Epithelial cell of proximal tubule (primary cell): Measurements from ENCODE around the gene BMP4. TPM values are rescaled to one million over a fixed set of nuclear protein-coding genes. Genes with fewer than 3 reads are reported as not detected.

Source experiments
- DNase-seq: peaks from one replicate; pipeline ENCODE4 v3.0.0-alpha.2; 2011; ENCODE audit warnings: low read depth
- H3K4me3 ChIP-seq: 2 replicates; pipeline ENCODE4 v1.5.1; 2011; ENCODE audit warnings: low read depth, mild to moderate bottlenecking, low read length
- total RNA-seq: library from RNA; depleted of rRNA; stranded (reverse); fragments of >200 nt; gene quantifications from 2 replicates; pipeline ENCODE4 v1.2.3, GENCODE V29; 2015
- TF ChIP-seq, protein P1 (sequence below): conservative IDR thresholded peaks from 2 replicates; pipeline ENCODE4 v1.5.1; 2012; ENCODE audit warnings: low read depth, mild to moderate bottlenecking, low read length

BMP4 gene
- total RNA-seq, 1 donor from 2014 or later, result 1.8 TPM

DNA sequence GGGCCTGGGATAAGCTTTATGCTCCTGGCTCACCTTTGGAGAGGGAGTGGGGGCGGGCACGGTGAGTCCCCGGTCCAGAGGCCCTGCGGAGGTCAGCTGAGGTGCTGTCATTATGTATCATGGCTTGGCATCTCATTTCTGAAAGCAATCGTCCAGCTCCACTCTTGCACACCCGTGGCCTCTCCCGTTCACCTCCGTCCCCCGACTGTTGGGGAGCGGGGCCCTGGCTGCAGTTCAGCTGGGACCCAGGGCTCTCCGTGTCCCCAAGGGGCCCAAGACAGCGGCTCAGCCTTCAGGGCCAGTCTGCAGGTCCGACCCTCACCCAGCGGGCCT is 10.6 kb downstream of the BMP4 start:
- no peak for DNase-seq
- TF ChIP-seq, protein P1, sequence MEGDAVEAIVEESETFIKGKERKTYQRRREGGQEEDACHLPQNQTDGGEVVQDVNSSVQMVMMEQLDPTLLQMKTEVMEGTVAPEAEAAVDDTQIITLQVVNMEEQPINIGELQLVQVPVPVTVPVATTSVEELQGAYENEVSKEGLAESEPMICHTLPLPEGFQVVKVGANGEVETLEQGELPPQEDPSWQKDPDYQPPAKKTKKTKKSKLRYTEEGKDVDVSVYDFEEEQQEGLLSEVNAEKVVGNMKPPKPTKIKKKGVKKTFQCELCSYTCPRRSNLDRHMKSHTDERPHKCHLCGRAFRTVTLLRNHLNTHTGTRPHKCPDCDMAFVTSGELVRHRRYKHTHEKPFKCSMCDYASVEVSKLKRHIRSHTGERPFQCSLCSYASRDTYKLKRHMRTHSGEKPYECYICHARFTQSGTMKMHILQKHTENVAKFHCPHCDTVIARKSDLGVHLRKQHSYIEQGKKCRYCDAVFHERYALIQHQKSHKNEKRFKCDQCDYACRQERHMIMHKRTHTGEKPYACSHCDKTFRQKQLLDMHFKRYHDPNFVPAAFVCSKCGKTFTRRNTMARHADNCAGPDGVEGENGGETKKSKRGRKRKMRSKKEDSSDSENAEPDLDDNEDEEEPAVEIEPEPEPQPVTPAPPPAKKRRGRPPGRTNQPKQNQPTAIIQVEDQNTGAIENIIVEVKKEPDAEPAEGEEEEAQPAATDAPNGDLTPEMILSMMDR, result no peak
- no peak overlapping the region for H3K4me3 ChIP-seq

DNA sequence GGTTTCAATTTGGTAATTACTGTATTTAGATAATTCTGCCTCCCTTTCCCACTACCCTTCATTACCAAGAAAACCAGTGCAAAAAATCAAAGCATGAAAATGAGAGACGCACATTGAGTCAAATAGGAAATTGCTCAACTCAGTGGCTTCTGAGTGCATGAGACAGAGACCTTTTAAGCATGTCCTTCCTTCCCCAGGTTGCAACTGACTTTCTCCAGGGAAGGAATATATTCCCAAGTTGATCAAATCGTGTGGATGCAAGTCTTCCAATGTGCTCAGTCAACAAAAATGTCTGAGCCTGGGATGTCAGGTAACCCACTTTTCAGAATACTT is 12.9 kb downstream of the BMP4 start:
- no peak for DNase-seq
- TF ChIP-seq, protein P1, result no peak
- no peak overlapping the region for H3K4me3 ChIP-seq

DNA sequence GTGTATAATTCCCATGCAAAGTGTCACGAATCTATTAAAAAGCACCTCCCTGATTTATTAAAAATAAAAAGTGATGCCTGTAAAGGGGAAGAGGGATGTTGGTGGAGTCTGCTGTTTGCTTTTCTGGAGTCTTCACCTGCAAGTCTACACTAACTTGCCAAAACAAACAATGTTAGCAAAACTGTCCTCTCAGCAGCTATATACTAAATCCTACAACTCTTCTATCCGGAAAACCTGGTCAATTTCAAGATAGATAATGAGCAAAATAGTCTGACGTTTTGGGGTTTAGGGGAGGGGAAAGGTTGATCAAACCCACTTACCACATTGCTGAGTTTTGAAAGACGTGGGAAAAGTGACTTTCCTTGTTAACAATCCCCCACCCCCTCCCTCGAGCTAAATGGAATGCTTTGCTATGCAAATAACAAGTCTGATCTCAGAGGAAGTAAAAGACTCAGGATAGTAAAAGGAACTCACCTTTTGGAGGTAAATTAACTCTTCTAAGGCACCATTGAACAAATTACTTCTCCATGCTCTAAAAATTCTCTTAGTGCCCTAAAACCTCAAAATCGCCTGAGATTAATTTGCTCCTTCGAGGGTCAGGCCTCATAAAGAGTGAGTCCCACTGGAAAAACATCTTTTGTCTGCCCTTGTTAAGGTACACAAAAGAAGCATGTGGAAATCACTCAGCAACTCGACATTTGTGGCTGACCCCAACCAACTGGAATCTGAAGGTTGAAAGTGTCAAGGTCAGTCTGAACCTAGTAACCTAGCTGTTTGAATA is 13.5 kb downstream of the BMP4 start:
- no peak for DNase-seq
- H3K4me3 ChIP-seq, result no peak overlapping the region
- TF ChIP-seq, protein P1, result no peak

DNA sequence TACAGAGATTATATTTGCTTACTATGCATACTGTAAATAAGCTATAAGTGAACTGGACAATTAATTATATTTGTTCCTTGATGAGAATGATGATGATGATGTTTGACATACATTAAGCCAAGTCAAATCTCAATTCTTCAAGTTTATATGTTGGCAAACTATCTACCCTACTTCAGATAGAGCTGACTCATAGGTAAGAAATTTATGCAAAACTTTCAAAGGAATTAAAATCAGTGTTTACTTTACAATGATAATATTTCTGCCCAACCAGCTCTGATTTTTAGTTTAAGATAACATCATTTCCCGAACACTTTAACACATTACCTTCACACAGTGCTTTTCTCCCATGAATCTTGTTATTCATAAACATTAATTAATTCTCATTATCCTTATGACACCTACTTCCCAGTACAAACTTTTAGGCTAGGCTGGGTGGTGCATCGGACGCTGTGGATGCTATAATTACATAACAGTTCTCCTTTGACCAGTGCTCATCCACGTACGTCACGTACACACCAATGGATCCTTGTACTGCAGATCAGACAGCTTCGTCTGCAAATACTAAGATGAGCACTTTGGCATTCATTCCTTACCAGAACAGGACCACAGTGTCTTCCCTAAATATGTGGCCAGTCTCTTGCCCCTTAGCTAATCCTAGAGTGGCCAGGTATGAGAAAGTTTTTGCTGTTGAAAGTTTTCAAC is 18.3 kb downstream of the BMP4 start:
- TF ChIP-seq, protein P1, result no peak
- H3K4me3 ChIP-seq, result no peak overlapping the region
- DNase-seq, result no peak

DNA sequence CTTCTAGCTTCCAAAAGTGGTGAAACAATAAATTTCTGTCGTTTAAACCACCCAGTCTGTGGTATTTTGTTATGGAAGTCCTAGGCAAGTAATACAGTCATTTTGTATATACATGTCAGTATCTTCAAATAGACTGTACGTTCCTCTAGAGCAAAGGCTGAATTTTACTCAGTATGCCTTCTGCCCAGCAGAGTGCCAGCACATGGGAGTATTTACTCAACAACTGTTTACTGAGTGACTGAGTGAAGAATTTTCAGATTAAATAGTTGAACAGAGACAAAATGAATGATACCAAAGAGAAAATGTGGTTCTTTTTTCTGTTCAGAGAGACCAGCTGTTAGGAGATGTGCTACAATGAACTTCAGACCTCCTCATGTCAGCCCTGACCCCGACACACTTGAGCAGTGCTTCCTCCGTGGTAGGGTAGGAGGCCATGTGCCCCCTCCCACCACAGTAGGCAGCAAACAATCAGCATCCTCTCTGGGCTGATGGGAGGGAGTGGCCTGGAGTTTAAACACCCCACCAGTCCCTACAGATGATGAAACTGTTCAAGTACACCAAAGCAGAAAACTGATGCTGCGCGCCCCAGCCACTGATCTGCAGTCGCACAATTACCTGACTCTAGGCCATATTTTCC is 21.7 kb downstream of the BMP4 start:
- TF ChIP-seq, protein P1, result no peak
- DNase-seq, result no peak

DNA sequence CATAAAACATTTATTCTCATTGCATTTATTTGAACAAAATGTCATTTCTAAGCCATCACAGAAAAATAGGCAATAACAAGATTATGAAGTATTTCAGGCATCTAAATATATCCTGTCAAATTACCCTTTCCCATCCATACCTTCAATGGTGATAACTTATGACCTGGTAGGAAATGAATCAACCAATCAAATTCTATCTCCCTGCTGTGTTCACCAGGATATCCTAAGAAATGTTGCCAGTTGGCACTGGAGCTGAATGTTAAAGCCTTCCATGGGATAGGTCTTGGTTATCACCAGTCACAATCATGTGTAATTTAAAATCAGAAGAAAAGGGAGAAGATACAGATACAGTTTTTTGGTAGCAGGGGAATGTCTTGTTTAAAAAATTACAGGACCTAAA is 23.7 kb downstream of the BMP4 start:
- TF ChIP-seq, protein P1, result no peak
- DNase-seq, result no peak
- no peak overlapping the region for H3K4me3 ChIP-seq

More for the DNA sequence above, 21.7 kb downstream of the BMP4 start:
- no peak overlapping the region for H3K4me3 ChIP-seq
